Bronchus fibroblast of lung (primary cell): ENCODE results near the gene DMC1. TPM values are rescaled to one million over a fixed set of nuclear protein-coding genes. Genes with fewer than 3 reads are reported as not detected.

ENCODE experiments used
- total RNA-seq: library from RNA; depleted of rRNA; stranded (reverse); fragments of >200 nt; gene quantifications from 2 replicates; pipeline ENCODE4 v1.2.3, GENCODE V29; 2015

DMC1 gene, protein sequence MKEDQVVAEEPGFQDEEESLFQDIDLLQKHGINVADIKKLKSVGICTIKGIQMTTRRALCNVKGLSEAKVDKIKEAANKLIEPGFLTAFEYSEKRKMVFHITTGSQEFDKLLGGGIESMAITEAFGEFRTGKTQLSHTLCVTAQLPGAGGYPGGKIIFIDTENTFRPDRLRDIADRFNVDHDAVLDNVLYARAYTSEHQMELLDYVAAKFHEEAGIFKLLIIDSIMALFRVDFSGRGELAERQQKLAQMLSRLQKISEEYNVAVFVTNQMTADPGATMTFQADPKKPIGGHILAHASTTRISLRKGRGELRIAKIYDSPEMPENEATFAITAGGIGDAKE
- total RNA-seq: 2.2 and 2.4 TPM in 2 replicates

DNA sequence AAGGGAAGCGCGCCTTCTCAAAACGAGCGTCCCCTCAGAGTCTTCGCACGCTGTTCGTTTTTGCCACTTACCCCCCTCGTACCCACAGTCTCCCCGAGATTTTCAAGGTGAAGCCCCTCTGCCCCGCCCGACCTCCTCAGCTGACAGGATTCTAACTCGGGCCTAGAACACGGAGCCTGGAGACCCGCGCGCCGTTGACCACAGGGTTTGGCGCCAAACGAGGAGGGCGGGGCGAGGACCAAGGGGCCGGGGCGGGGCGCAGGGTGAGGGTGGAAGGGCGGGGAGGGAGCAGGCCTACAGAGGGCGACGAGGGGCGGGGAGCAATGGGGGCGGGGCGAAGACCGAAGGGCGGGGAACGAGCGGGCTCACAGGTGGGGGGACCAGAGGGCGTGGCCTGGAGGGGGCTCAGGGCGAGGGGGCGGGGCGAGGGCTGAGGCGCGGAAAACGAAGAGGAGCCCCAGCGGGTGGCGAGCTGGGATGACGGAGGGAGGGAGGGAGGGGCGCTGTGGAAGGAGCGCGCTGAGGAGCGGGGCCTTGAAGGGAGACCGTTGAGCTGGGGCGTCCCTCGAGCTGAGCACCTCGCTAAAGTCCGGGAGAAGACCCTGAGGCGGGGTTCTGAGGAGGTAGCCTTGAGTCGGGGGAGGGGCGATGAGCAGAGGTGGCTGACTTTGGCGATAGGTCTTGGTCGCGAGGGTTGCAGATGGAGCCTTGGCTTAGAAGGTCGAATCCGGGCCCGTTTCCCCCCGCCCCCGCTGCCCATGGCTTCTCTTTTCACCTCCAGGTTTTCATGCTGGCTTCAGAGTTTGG, at the start of gene DMC1:
Gene DMC1, minus strand, starts transcription at position 212 of the 807 bp plus-strand sequence. CDS start 1,927 bp downstream, outside the sequence.

DNA sequence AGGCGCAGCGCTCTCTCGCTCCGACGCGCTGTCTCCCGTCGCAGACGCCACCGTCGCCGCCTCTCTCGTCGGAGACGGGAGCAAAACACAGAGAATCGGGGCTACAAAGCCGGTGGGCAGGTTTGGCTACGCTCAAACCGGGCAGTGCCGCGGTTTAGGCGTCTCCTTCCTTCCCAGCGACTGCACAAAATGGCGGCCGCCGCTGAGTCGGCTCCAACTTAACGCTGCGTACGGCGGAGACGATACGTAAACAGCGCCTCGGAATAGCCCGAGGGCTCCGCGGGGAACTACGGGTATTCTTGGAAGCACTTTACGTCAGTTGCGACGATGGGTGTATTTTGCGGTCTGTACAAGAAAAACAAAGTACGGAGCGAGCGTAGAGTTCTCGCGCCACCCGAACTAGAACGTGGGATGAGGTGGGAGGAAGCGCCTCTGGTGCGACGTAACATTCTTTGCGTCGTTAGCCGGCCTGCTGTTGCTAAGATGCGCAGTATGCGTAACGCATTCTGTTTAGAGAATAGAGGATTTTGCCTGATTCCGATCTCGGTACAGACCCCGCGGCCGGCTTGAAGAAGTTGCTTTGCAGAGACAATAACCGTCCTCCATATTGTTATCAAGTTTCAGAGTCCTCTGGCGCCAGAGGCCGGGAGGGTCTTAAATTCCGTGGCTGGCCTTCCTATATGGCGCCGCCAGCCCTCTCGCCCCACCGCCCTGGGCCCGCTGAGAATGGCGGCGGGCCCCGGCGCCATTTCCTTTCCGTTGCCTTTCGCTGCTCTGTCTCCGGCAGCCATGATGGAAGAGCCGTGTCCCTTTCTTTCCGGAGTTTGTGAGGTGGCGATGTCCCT, 63.6 kb downstream of the DMC1 start, which contains the start of gene DDX17:
Gene DDX17, minus strand, starts transcription at position 194 of the 845 bp plus-strand sequence.

Other genes starting within 250 kb of the DMC1 start
- gene KCNJ4, start 115.0 kb downstream of the DMC1 start, total RNA-seq: not detected in 2 replicates
- gene KDELR3, start 102.1 kb downstream of the DMC1 start, total RNA-seq: 98.7 and 105 TPM in 2 replicates
- gene DDX17, start 63.9 kb downstream of the DMC1 start, total RNA-seq: 229 and 307 TPM in 2 replicates
- gene FAM227A, start 86.2 kb upstream of the DMC1 start, total RNA-seq: 0.67 and 1.8 TPM in 2 replicates
- gene CBY1, start 86.5 kb upstream of the DMC1 start, total RNA-seq: 20.7 and 21.6 TPM in 2 replicates
- gene TOMM22, start 111.8 kb upstream of the DMC1 start, total RNA-seq: 73.9 and 75.8 TPM in 2 replicates
- 45.0 and 49.6 TPM in 2 replicates for gene JOSD1, start 130.8 kb upstream of the DMC1 start, total RNA-seq
- gene GTPBP1, start 135.8 kb upstream of the DMC1 start, total RNA-seq: 27.7 and 28.2 TPM in 2 replicates
- gene SUN2, start 185.8 kb upstream of the DMC1 start, total RNA-seq: 93.1 and 94.7 TPM in 2 replicates
- gene DNAL4, start 224.0 kb upstream of the DMC1 start, total RNA-seq: 15.3 and 20.1 TPM in 2 replicates